ENCODE results near the gene STRBP. TPM values are rescaled to one million over a fixed set of nuclear protein-coding genes. Genes with fewer than 3 reads are reported as not detected.
A peak's percentile ranks its signal among the peaks of the same experiment; 100 is the strongest.

The STRBP gene
- total and polyA plus RNA-seq, 2 of the 8 experiments (the other 6 are each of a cell fraction or from before 2014, with no cell fraction given): 29.7 to 105 TPM

- no peak overlapping the region; the same call in 1 of the 2 replicates for H4K8ac ChIP-seq (ENCODE audit: extremely low read depth, insufficient read depth, low read length)
- CTCF ChIA-PET (ENCODE audit: partially characterized antibody): interaction anchor here (0.6 to 1.4 kb wide), 6 partner anchors 20 to 286 kb away, joined by 3 to 4 read pairs (median 3); no protein-coding TSS in a partner anchor
- H2BK20ac ChIP-seq (ENCODE audit: low read length): no peak overlapping the region
- H3K79me2 ChIP-seq (ENCODE audit: control insufficient read depth in 1 of 2, insufficient read depth in 2 of 2, low read length in 2 of 2): no peaks in the 10 kb centered on the region
- POLR2A ChIA-PET (ENCODE audit: partially characterized antibody): interaction anchor here (1.2 to 1.4 kb wide), 2 partner anchors 43 to 47 kb away, joined by 3 read pairs; no protein-coding TSS in a partner anchor
- H2AFZ ChIP-seq (ENCODE audit: low read length): peak overlapping the region; percentile 54; the same call in 1 of the 2 replicates
- no peak overlapping the region for H3K14ac ChIP-seq (ENCODE audit: insufficient read length)
- peaks cover 0 to 5% (median 0%) of the 10 kb centered on the region in 4 experiments; a peak in 1 of 7 replicates for H3K4me1 ChIP-seq (replicated peaks in 1 of 4; ENCODE audit: control insufficient read depth in 3 of 4, insufficient read depth in 4 of 4, low read length in 3 of 4)
- H3K56ac ChIP-seq (replicated peaks; ENCODE audit: insufficient read length, low read depth, low read length): no peak overlapping the region
- H3K4me3 ChIP-seq (ENCODE audit: extremely low read depth in 1 of 4, insufficient read depth in 2 of 4, low read depth in 3 of 4, low read length in 4 of 4): no peak overlapping the region
- no peaks in the 10 kb centered on the region; the same call in 1 of the 2 replicates for H3K23me2 ChIP-seq (ENCODE audit: low read depth, low read length)
- H3K9me3 ChIP-seq (ENCODE audit: insufficient read depth in 2 of 2, low read depth in 1 of 2, low read length in 1 of 2): no peaks in the 10 kb centered on the region
- no peaks in the 10 kb centered on the region; a peak in 1 of 7 replicates for H3K27me3 ChIP-seq (replicated peaks in 1 of 4; ENCODE audit: control insufficient read depth in 3 of 4, extremely low read depth in 1 of 4, insufficient read depth in 3 of 4, low read length in 3 of 4)
- DNase-seq (ENCODE audit: low read depth in 1 of 2, low spot score in 2 of 2) (no peak), FAIRE-seq (no peak)
- no peak overlapping the region for H2BK5ac ChIP-seq (ENCODE audit: low read depth, low read length)
- no peak overlapping the region for H2AK5ac ChIP-seq (ENCODE audit: low read depth, low read length)
- no peak overlapping the region for H3K4ac ChIP-seq (replicated peaks; ENCODE audit: insufficient read length, low read depth, low read length)
- H3K23ac ChIP-seq (ENCODE audit: insufficient read length): no peak overlapping the region
- H4K5ac ChIP-seq (ENCODE audit: insufficient read length, low read depth, low read length): no peak overlapping the region
- no peak overlapping the region for H3K27ac ChIP-seq (ENCODE audit: low read depth, low read length)
- H4K91ac ChIP-seq (replicated peaks; ENCODE audit: insufficient read length, low read length): no peak overlapping the region
- no peak overlapping the region for H3K18ac ChIP-seq (ENCODE audit: extremely low read depth, low read length)
- H3K79me1 ChIP-seq (ENCODE audit: low read depth, low read length): no peaks in the 10 kb centered on the region
- WGBS, 2 experiments (ENCODE audit: extremely low coverage in 1 of 2, insufficient coverage in 1 of 2, insufficient read length in 1 of 2, insufficient replicate concordance in 2 of 2, low coverage in 1 of 2, low lambda C conversion rate in 2 of 2, missing lambda C conversion rate in 1 of 2): 79% methylated on average over 4 of the region's 4 CpGs; no CpG with 5 or more reads in 1 of the 2 experiments
- peak overlapping the region; percentile 35; the same call in 1 of the 2 replicates for H2BK12ac ChIP-seq (ENCODE audit: low read depth, low read length)
- no peak overlapping the region for H3K9ac ChIP-seq (replicated peaks in 1 of 4; ENCODE audit: extremely low read depth in 1 of 4, low read depth in 3 of 4, low read length in 3 of 4)
- no peaks in the 10 kb centered on the region for H3K36me3 ChIP-seq (ENCODE audit: control insufficient read depth in 2 of 4, insufficient read depth in 4 of 4, low read length in 3 of 4)
- H4K20me1 ChIP-seq (replicated peaks in 1 of 2; ENCODE audit: control insufficient read depth in 1 of 2, insufficient read depth in 2 of 2, low read length in 2 of 2): no peaks in the 10 kb centered on the region
- H2BK15ac ChIP-seq (ENCODE audit: low read length): no peak overlapping the region
- no peak overlapping the region for H3K4me2 ChIP-seq (ENCODE audit: insufficient read depth in 1 of 2, low read depth in 2 of 2, low read length in 2 of 2)
- no peak overlapping the region for H2BK120ac ChIP-seq (replicated peaks; ENCODE audit: low read depth, low read length)
- peak; percentile 67; the same call in 1 of the 2 replicates for TF ChIP-seq MAFK (IDR thresholded peaks at IDR 0.05; ENCODE audit: low read depth, low read length)
- no peak for TF ChIP-seq CTBP2 (IDR thresholded peaks at IDR 0.05; ENCODE audit: borderline replicate concordance, insufficient read depth, insufficient read length, low read length)
- no peak for TF ChIP-seq GTF2F1 (IDR thresholded peaks at IDR 0.05; ENCODE audit: borderline replicate concordance, low read depth, low read length)
- TF ChIP-seq CBX8 (IDR thresholded peaks at IDR 0.05; ENCODE audit: borderline replicate concordance, low read depth, low read length): no peak
- peak in 1 of 3 experiments; percentile 13; a peak in 1 of 4 replicates for TF ChIP-seq CTCF (IDR thresholded peaks at IDR 0.05; ENCODE audit: control extremely low read depth in 1 of 3, insufficient read depth in 1 of 3, low read depth in 1 of 3, low read length in 3 of 3)
Measured at GRCh38 chr9:123312306-123312877, 44.0 kb upstream of the STRBP start.

Data from H1 (cell line).